T-helper 2 cell treated with Interferon-gamma antibody and Interleukin-4, amounts not matched to agents 5 μg/mL and 100 μg/mL, for 36 hours (primary cell): ENCODE measurements around the gene GTF2I.
"Not testable (repeated sequence)": the region's sequence is repeated elsewhere in the genome, so short reads cannot be mapped to it uniquely, and the experiment has no call there.

Source experiments
- DNase-seq: peaks from one replicate; pipeline ENCODE4 v3.0.0; 2021; ENCODE audit warnings: low spot score
- H3K27ac Mint-ChIP-seq: one replicate; pipeline ENCODE4 v1.8.0; 2021; ENCODE audit warnings: mild to moderate bottlenecking, mixed read lengths
- H3K27me3 Mint-ChIP-seq: one replicate; pipeline ENCODE4 v1.8.0; 2021; ENCODE audit warnings: low read depth, mixed read lengths
- H3K36me3 Mint-ChIP-seq: one replicate; pipeline ENCODE4 v1.8.0; 2021; ENCODE audit warnings: low read depth, mixed read lengths
- H3K4me1 Mint-ChIP-seq: one replicate; pipeline ENCODE4 v1.8.0; 2021; ENCODE audit warnings: low read depth, mixed read lengths
- H3K4me3 Mint-ChIP-seq: one replicate; pipeline ENCODE4 v1.8.0; 2022; ENCODE audit warnings: mild to moderate bottlenecking, moderate library complexity, mixed read lengths
- H3K9me3 Mint-ChIP-seq: one replicate; pipeline ENCODE4 v1.8.0; 2021; ENCODE audit warnings: mixed read lengths

Gene GTF2I

DNA sequence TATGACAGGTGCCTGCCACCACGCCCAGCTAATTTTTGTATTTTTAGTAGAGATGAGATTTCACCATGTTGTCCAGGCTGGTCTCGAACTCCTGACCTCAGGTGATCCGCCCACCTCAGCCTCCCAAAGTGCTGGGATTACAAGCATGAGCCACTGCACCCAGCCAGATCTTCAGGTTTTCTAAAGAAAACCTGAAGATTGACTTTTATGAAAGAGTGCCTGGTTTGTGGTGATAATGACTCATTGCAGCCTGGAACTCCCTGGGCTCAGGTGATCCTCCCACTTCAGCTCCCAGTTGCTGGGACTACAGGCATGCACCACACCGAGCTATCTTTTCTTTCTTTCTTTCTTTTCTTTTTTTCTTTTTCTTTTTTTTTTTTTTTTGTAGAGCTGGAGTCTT, 141.1 kb downstream of the GTF2I start:
- H3K4me3 Mint-ChIP-seq, H3K27me3 Mint-ChIP-seq, H3K9me3 Mint-ChIP-seq, H3K27ac Mint-ChIP-seq, H3K36me3 Mint-ChIP-seq, H3K4me1 Mint-ChIP-seq: not testable (repeated sequence)
- DNase-seq = peak; percentile 30
